HG02943 (cell line): ENCODE results near the gene POLR1E.
"Not testable (repeated sequence)": the region's sequence is repeated elsewhere in the genome, so short reads cannot be mapped to it uniquely, and the experiment has no call there.

ENCODE experiments used
- ATAC-seq: cut with Tn5 transposase; IDR thresholded peaks from one replicate; pipeline ENCODE4 v1.9.1; 2021; ENCODE audit warnings: mild to moderate bottlenecking, low read depth, moderate library complexity; ENCODE audit not compliant: unreplicated experiment

The POLR1E gene

GRCh38 chr9:37464426-37465248, 21.1 kb upstream of the POLR1E start:
- peak; percentile 38 for ATAC-seq

- ATAC-seq: peak; percentile 75
Measured at GRCh38 chr9:37465249-37466036, 20.3 kb upstream of the POLR1E start, which contains the start of gene ZBTB5. Gene ZBTB5 (minus strand): TSS chr9:37465450. CDS start chr9:37442551, 22,899 bp downstream.

- ATAC-seq: peak; percentile 15
Measured at GRCh38 chr9:37466037-37466709, 19.6 kb upstream of the POLR1E start.

- not testable (repeated sequence) for ATAC-seq
Measured at GRCh38 chr9:37467530-37467929, 18.2 kb upstream of the POLR1E start.

GRCh38 chr9:37468620-37469019, 17.1 kb upstream of the POLR1E start:
- no peak for ATAC-seq

GRCh38 chr9:37471942-37472684, 13.6 kb upstream of the POLR1E start:
- no peak for ATAC-seq

- ATAC-seq: not testable (repeated sequence)
Measured at GRCh38 chr9:37473982-37474381, 11.8 kb upstream of the POLR1E start.

- ATAC-seq: no peak
Measured at GRCh38 chr9:37474438-37474837, 11.3 kb upstream of the POLR1E start.

GRCh38 chr9:37476930-37477329, 8.8 kb upstream of the POLR1E start:
- no peak for ATAC-seq

- not testable (repeated sequence) for ATAC-seq
Measured at GRCh38 chr9:37477443-37477842, 8.3 kb upstream of the POLR1E start.

- not testable (repeated sequence) for ATAC-seq
Measured at GRCh38 chr9:37477987-37478619, 7.6 kb upstream of the POLR1E start.

- ATAC-seq: no peak
Measured at GRCh38 chr9:37480759-37481158, 5.0 kb upstream of the POLR1E start.

GRCh38 chr9:37486256-37486615, 488 bp downstream of the POLR1E start:
- no peak for ATAC-seq

GRCh38 chr9:37486616-37487548, 1.1 kb downstream of the POLR1E start:
- no peak for ATAC-seq

- no peak for ATAC-seq
Measured at GRCh38 chr9:37491939-37492338, 6.2 kb downstream of the POLR1E start.

- no peak for ATAC-seq
Measured at GRCh38 chr9:37495571-37495970, 9.8 kb downstream of the POLR1E start.

GRCh38 chr9:37496020-37496419, 10.3 kb downstream of the POLR1E start:
- ATAC-seq: no peak

- ATAC-seq: no peak
Measured at GRCh38 chr9:37497320-37497719, 11.6 kb downstream of the POLR1E start.

GRCh38 chr9:37498457-37498856, 12.7 kb downstream of the POLR1E start:
- no peak for ATAC-seq
